D341Med (cell line): Measurements from ENCODE around the gene DGLUCY.
"Not testable (repeated sequence)": the region's sequence is repeated elsewhere in the genome, so short reads cannot be mapped to it uniquely, and the experiment has no call there.

ENCODE experiments used
- DNase-seq: peaks from one replicate; pipeline ENCODE4 v3.0.0; 2012; ENCODE audit warnings: low spot score

The DGLUCY gene

GRCh38 chr14:91234791-91235114, 120.9 kb downstream of the DGLUCY start:
- DNase-seq: no peak

GRCh38 chr14:91235841-91236240, 122.0 kb downstream of the DGLUCY start:
- no peak for DNase-seq

- no peak for DNase-seq
These were observed 123.3 kb downstream of the DGLUCY start for GRCh38 chr14:91237219-91237618.

GRCh38 chr14:91238085-91238484, 124.2 kb downstream of the DGLUCY start:
- DNase-seq: no peak

- DNase-seq: no peak
These were observed 124.8 kb downstream of the DGLUCY start for GRCh38 chr14:91238661-91239060.

GRCh38 chr14:91241863-91242262, 128.0 kb downstream of the DGLUCY start:
- DNase-seq: no peak

- no peak for DNase-seq
These were observed 128.8 kb downstream of the DGLUCY start for GRCh38 chr14:91242635-91243034.

- no peak for DNase-seq
These were observed 129.2 kb downstream of the DGLUCY start for GRCh38 chr14:91243074-91243471.

- DNase-seq: no peak
These were observed 130.6 kb downstream of the DGLUCY start, which contains the start of gene GPR68 for GRCh38 chr14:91244501-91244901. Gene GPR68, minus strand, starts transcription at chr14:91244704. Its CDS starts 9,654 bp downstream, at chr14:91235050.

- DNase-seq: no peak
These were observed 131.2 kb downstream of the DGLUCY start for GRCh38 chr14:91245029-91245428.

GRCh38 chr14:91245616-91246015, 131.7 kb downstream of the DGLUCY start:
- DNase-seq: not testable (repeated sequence)

GRCh38 chr14:91246051-91246852, 132.4 kb downstream of the DGLUCY start:
- DNase-seq: no peak

- DNase-seq: no peak
These were observed 136.2 kb downstream of the DGLUCY start for GRCh38 chr14:91249841-91250616.

- no peak for DNase-seq
These were observed 137.0 kb downstream of the DGLUCY start for GRCh38 chr14:91250912-91251311.

GRCh38 chr14:91252871-91253794, 139.3 kb downstream of the DGLUCY start:
- DNase-seq: peak; percentile 83

- no peak for DNase-seq
These were observed 140.0 kb downstream of the DGLUCY start for GRCh38 chr14:91253795-91254323.

GRCh38 chr14:91254461-91254860, 140.6 kb downstream of the DGLUCY start:
- no peak for DNase-seq

- no peak for DNase-seq
These were observed 141.3 kb downstream of the DGLUCY start for GRCh38 chr14:91255026-91255695.

GRCh38 chr14:91256661-91257060, 142.8 kb downstream of the DGLUCY start:
- DNase-seq: no peak

- DNase-seq: no peak
These were observed 143.6 kb downstream of the DGLUCY start for GRCh38 chr14:91257328-91258010.
